LNCAP (cell line): ENCODE results near the gene STRIP1.

Source experiments
- TF ChIP-seq, protein P1 (sequence below): fragments of 450-650 bp; IDR thresholded peaks from 2 replicates; pipeline ENCODE4 v1.5.1; 2017; ENCODE audit warnings: mild to moderate bottlenecking

STRIP1 gene

DNA sequence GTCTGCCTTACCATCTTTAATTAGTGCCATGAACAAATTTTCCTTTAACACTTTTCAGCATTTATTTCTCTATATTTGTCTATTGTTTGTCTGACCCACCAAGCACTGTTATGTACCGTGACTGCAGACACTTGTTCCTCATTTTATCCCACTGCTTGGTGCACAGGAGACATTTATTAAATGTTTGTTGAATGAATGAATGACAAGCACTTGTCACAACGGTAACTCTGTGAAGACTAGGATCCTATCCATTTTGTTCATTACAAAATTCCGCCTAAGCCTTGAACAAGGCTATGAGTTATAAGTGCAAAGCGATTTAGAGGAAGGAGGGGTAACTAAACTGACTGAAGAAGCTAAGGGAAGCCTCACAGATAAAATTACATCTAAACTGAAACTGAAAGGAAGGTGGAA is 379 bp upstream of the STRIP1 start:
- TF ChIP-seq, protein P1, sequence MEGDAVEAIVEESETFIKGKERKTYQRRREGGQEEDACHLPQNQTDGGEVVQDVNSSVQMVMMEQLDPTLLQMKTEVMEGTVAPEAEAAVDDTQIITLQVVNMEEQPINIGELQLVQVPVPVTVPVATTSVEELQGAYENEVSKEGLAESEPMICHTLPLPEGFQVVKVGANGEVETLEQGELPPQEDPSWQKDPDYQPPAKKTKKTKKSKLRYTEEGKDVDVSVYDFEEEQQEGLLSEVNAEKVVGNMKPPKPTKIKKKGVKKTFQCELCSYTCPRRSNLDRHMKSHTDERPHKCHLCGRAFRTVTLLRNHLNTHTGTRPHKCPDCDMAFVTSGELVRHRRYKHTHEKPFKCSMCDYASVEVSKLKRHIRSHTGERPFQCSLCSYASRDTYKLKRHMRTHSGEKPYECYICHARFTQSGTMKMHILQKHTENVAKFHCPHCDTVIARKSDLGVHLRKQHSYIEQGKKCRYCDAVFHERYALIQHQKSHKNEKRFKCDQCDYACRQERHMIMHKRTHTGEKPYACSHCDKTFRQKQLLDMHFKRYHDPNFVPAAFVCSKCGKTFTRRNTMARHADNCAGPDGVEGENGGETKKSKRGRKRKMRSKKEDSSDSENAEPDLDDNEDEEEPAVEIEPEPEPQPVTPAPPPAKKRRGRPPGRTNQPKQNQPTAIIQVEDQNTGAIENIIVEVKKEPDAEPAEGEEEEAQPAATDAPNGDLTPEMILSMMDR, result no peak

DNA sequence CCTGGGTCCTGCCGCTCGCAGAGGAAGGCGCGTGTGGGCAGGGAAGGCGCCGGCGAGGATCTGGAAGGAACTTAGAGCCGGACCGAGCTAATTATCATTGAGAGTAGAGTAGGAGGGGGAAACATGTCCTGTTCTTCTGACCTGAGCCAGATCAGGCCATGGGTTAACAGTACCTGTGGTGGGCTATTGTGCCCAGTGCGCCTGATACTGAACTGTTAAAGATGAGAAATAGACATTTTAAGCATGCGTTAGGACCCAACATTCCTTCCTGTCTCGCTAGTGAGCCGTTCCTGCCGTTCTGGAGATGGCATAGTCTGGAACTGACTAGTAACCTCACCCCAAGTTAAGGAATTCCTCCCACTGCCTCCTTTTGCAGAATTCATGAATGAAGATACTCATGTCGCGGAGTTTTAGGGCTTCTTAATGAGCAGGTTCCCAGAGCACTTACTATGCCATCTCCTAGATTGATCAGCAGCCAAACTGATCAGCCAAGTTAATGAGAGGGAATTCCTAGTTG is 870 bp downstream of the STRIP1 start:
- TF ChIP-seq, protein P1, result no peak

DNA sequence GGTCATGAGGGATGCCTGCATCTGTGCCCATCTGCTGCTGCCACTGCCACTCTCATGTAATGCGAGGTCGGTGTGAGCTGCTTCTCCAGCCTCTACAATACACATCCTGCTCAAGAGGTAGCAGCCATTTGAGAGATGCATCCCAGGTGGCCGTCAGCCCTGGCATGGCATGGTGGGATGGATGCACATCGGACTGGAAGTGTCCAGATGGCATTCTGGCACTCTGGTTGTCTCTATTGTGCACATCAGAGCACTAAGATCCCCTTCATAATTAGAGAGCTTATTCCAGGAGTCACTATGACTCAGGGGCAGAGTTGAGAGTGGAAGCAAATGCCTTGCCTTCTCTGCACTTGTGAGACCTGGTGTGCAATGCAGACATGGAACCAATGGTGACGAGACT is 3.8 kb downstream of the STRIP1 start:
- TF ChIP-seq, protein P1, result no peak

DNA sequence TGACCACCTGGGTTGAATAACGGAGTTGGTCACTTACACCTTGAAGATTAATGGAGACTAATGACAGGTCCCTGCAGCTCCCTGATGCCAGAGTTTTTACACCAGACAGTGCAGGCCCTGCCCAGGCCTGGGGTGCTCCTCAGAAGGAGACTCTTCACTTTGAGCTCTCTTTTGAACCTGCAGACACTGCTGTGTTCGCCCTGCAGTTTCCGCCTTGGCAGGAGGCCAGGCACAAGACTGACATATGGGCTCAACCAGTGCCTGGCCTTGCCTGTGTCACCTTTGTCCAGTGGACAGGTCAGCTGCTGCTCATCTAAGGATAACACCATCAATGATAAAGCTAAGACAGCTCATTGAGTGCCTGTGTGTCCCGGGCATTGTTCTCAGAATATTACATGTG is 5.2 kb downstream of the STRIP1 start:
- TF ChIP-seq, protein P1, result no peak

DNA sequence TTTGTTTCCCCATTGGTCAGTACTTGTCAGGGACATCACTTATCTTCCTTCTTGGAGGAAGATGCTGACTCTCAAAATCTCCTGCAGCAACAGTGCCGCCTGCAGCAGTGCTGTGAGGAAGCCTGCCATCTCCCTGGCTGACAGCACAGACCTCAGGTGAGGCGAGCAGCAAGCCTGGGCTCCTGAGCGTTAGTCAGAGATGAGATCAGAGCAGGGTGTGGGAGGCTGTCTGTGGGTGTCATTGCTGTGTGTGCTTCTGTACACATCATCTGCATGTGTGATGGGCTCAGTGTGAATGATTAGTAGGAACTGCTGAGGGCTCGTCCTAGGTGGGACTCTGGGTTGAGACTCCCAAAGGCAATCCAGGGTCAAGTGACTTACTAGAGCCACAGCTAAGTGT is 6.1 kb downstream of the STRIP1 start:
- TF ChIP-seq, protein P1, result no peak

DNA sequence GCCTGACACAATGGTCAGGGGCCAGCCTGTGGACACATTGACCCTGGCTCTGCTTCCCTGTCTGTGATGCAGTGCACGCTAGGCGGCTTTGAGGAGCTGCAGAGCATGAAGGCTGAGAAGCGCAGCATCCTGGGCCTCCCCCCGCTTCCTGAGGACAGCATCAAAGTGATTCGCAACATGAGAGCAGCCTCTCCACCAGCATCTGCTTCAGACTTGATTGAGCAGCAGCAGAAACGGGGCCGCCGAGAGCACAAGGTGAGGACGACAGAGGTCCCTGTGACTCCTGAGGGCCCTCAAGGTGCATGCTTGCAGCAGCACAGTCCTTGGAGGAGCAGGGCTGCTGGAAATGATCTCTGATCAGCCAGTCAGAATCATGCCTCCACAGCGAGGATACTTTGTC is 8.6 kb downstream of the STRIP1 start:
- TF ChIP-seq, protein P1, result no peak

DNA sequence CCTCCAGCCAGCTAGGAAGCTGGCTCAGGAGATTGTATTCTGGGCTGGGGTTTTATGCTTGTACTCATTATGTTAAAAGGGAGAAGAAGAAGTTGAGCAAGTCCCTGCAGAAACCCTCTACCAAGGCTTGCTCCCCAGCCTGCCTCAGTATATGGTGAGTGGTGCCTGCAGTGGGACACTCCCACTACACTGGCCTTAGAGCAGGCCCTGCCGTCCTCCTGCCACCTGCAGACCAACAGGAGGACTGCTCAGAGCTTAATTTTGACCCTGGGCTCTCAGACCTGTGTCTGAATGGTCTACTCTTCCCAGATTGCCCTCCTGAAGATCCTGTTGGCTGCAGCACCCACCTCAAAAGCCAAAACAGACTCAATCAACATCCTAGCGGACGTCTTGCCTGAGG is 13.0 kb downstream of the STRIP1 start:
- TF ChIP-seq, protein P1, result no peak

DNA sequence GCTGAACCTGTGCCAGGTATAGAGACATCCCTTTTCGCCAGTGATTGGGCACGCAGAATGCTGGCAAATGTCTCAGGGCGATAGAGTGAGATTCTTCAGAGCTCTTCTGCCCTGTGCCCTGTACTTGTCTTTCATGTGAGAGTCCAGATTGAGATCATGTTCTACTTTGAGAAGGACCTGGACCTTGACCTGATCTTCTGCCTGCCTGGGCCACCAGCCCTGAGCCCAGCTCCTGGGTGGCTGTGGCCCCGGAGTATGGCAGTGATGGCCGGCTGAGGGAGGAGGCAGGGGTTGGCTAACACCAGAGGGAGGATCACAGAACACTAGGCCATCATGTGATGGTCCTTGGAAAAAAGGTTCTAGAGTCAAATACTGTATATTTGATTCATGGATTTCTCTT is 13.8 kb downstream of the STRIP1 start:
- TF ChIP-seq, protein P1, result no peak
